K562 (cell line): ENCODE results near the gene MATK. TPM values are rescaled to one million over a fixed set of nuclear protein-coding genes. Genes with fewer than 3 reads are reported as not detected.

Experiments
- ATAC-seq: fragments of 200-7000 bp; cut with Tn5 transposase; 3 replicates; pipeline ENCODE4 v1.9.1; 2020; ENCODE audit warnings: moderate library complexity
- BruUV-seq: library from RNA; stranded (reverse); fragments of 400-500 nt; replicated peaks from 2 replicates; lab custom pipeline; 2021; lab: Mats Ljungman, UMichigan
- CTCF ChIA-PET: fragments of 300-600 bp; formaldehyde crosslinking; extraction: SDS; loops from one replicate; lab custom pipeline; 2021; ENCODE audit warnings: low intra/inter-chr PET ratio; lab: Yijun Ruan, JAX
- POLR2A ChIA-PET: fragments of 300-600, 350-650 bp; sonication (Branson Sonifier 250); formaldehyde crosslinking; extraction: SDS; loops from one replicate; lab custom pipeline; 2021; ENCODE audit warnings: antibody characterized with exemption, inconsistent platforms; lab: Yijun Ruan, JAX
- DNase-seq, 4 experiments: peaks; one replicate each; pipeline versions ENCODE4 v3.0.0 to v3.0.0-alpha.2; 2011 to 2018; ENCODE audit warnings: low spot score in 3 of 4, mixed read lengths in 3 of 4; ENCODE audit errors: extremely low read depth in 1 of 4
- FAIRE-seq: peaks from 2 replicates; lab custom pipeline; 2011; peaks lifted over from hg19 to GRCh38; lab: Jason Lieb, UNC
- H2AFZ ChIP-seq: 2 replicates; pipeline ENCODE4 v1.6.0; 2011; ENCODE audit warnings: low read depth, low read length, control low read depth, inconsistent platforms
- H3K27ac ChIP-seq: fragments of 200-600 bp; 3 replicates; pipeline ENCODE4 v1.8.0; 2011; ENCODE audit warnings: low read depth, mild to moderate bottlenecking, control low read depth, inconsistent platforms, low read length, moderate library complexity, mixed read lengths; ENCODE audit errors: extremely low read depth
- H3K27me3 ChIP-seq, 2 experiments: fragments of 300-600 bp in 1 of 2; 2 replicates in 1 of 2; 3 replicates in 1 of 2; pipeline versions ENCODE4 v1.6.0 to v1.8.0; 2011; ENCODE audit warnings: inconsistent platforms in 2 of 2, low read length in 2 of 2, mild to moderate bottlenecking in 1 of 2, mixed read lengths in 1 of 2, moderate library complexity in 1 of 2; ENCODE audit not compliant: control insufficient read depth in 2 of 2, insufficient read depth in 2 of 2
- H3K36me3 ChIP-seq: fragments of 300-600 bp; 3 replicates; pipeline ENCODE4 v1.8.0; 2011; ENCODE audit warnings: mild to moderate bottlenecking, low read length, inconsistent platforms; ENCODE audit not compliant: control insufficient read depth, insufficient read depth
- H3K4me1 ChIP-seq, 2 experiments: fragments of 200-600 bp in 1 of 2; replicated peaks in 1 of 2; 2 replicates in 1 of 2; 3 replicates in 1 of 2; pipeline versions ENCODE4 v1.5.1 to v1.8.0; 2011; ENCODE audit warnings: inconsistent platforms in 2 of 2, low read length in 2 of 2, mild to moderate bottlenecking in 1 of 2, mixed read lengths in 1 of 2, moderate library complexity in 1 of 2; ENCODE audit not compliant: control insufficient read depth in 2 of 2, insufficient read depth in 2 of 2
- H3K4me2 ChIP-seq: 2 replicates; pipeline ENCODE4 v1.6.1; 2011; ENCODE audit warnings: low read length, control low read depth, inconsistent platforms, mixed read lengths; ENCODE audit not compliant: insufficient read depth
- H3K4me3 ChIP-seq: fragments of 200-600 bp; sonication (generic), shearing (Covaris generic); 2 replicates; pipeline ENCODE4 v1.5.1; 2016; ENCODE audit warnings: control low read depth, inconsistent platforms
- H3K79me2 ChIP-seq: fragments of 200-600 bp; 3 replicates; pipeline ENCODE4 v1.8.0; 2011; ENCODE audit warnings: low read length, inconsistent platforms; ENCODE audit not compliant: control insufficient read depth, insufficient read depth
- H3K9ac ChIP-seq, 2 experiments: 2 replicates each; pipeline versions ENCODE4 v1.6.0 to v1.6.1; 2011; ENCODE audit warnings: low read depth in 2 of 2, low read length in 2 of 2, control low read depth in 1 of 2, inconsistent platforms in 1 of 2, mild to moderate bottlenecking in 1 of 2, mixed read lengths in 1 of 2; ENCODE audit not compliant: insufficient read depth in 1 of 2
- H3K9me1 ChIP-seq: one replicate; pipeline ENCODE4 v1.6.0; 2011; ENCODE audit warnings: inconsistent platforms, mild to moderate bottlenecking, low read length, moderate library complexity; ENCODE audit not compliant: control insufficient read depth, insufficient read depth
- H3K9me3 ChIP-seq: replicated peaks from 2 replicates; pipeline ENCODE4 v1.5.1; 2011; ENCODE audit warnings: low read depth, low read length, inconsistent platforms; ENCODE audit not compliant: control insufficient read depth, insufficient read depth
- H4K20me1 ChIP-seq: replicated peaks from 2 replicates; pipeline ENCODE4 v1.6.1; 2011; ENCODE audit warnings: low read length, inconsistent platforms, mixed read lengths; ENCODE audit not compliant: control insufficient read depth, insufficient read depth
- BRD4 ChIP-seq: fragments of 200-600 bp; sonication (generic); IDR thresholded peaks from 2 replicates; pipeline ENCODE4 v1.6.1; 2017; ENCODE audit warnings: inconsistent platforms
- FOXA1 ChIP-seq: fragments of 450-650 bp; IDR thresholded peaks from 2 replicates; pipeline ENCODE4 v1.6.1; 2016; ENCODE audit warnings: mild to moderate bottlenecking, borderline replicate concordance
- HMBOX1 ChIP-seq: sonication (generic); IDR thresholded peaks from 2 replicates; pipeline ENCODE4 v1.6.1; 2016
- IFI16 ChIP-seq: fragments of 250-450 bp; sonication (Bioruptor Pico); IDR thresholded peaks from 2 replicates; pipeline ENCODE4 v2.1.2; 2022; ENCODE audit warnings: mild to moderate bottlenecking, inconsistent platforms
- KDM4B ChIP-seq, 2 experiments: fragments of 450-650 bp in 1 of 2; sonication (generic) in 1 of 2; IDR thresholded peaks; 2 replicates each; pipeline ENCODE4 v1.6.1; 2016 to 2017; ENCODE audit warnings: borderline replicate concordance in 2 of 2, antibody characterized with exemption in 1 of 2, low read depth in 1 of 2, mild to moderate bottlenecking in 1 of 2
- NFE2L1 ChIP-seq: fragments of 450-650 bp; IDR thresholded peaks from 2 replicates; pipeline ENCODE4 v1.6.1; 2016; ENCODE audit warnings: missing genetic modification characterization, low read depth, mild to moderate bottlenecking, missing compliant biosample characterization, moderate library complexity, borderline replicate concordance
- TFE3 ChIP-seq: fragments of 450-650 bp; formaldehyde crosslinking; IDR thresholded peaks from 2 replicates; pipeline ENCODE4 v1.4.0; 2020; ENCODE audit warnings: mild to moderate bottlenecking, mixed read lengths
- WGBS: fragments of 100-300 bp; shearing (Covaris generic); methylation state at CpG from one replicate; pipeline ENCODE4 v1.1.6; 2016; ENCODE audit warnings: low coverage, mixed read lengths; ENCODE audit not compliant: insufficient coverage; ENCODE audit errors: missing lambda C conversion rate; 5-methylcytosine and 5-hydroxymethylcytosine counted together
- in situ Hi-C: fragments of 300-500 bp; cut with MboI; formaldehyde crosslinking; loops from 4 replicates; pipeline ENCODE4 v1.15.0; 2018; ENCODE audit warnings: inconsistent platforms, mixed read lengths
- intact Hi-C: fragments of 100-400 bp; cut with micrococcal nuclease; formaldehyde crosslinking; loops from 2 replicates; pipeline ENCODE4 v1.14.2; 2022
- polyA plus RNA-seq, 8 experiments: library from polyadenylated mRNA; depleted of rRNA in 4 of 8; stranded (reverse) in 5 of 8; unstranded in 3 of 8; fragments of >200 nt; fragmentation: Nextera tagmentation in 2 of 8; fragmentation: Illumina TruSeq in 1 of 8; extraction: Ambion mirVana in 2 of 8; extraction: Trizol in 1 of 8; gene quantifications; 2 replicates each; pipeline versions ENCODE4 v1.2.1 to v1.2.3, GENCODE V29; 2011 to 2014; ENCODE audit warnings: inconsistent platforms in 1 of 8, missing spikeins in 1 of 8
- total RNA-seq, 7 experiments: library from RNA; depleted of rRNA in 6 of 7; stranded (reverse); fragments of >200 nt in 6 of 7; fragmentation: Illumina TruSeq in 2 of 7; extraction: Trizol in 2 of 7; gene quantifications; 2 replicates each; pipeline versions ENCODE4 v1.2.1 to v1.2.3, GENCODE V29; 2011 to 2021; ENCODE audit warnings: low replicate concordance in 1 of 7

The MATK gene
- total and polyA plus RNA-seq, 9 of the 15 experiments (the other 6 are each of a cell fraction or from before 2014, with no cell fraction given) = 0.08 to 41.5 (median 21.4) TPM

GRCh38 chr19:3805859-3806258, 19.7 kb upstream of the MATK start:
- Histone ChIP-seq H3K4me2 (no peak overlapping the region), H3K79me2 (no peaks in the 10 kb centered on the region), H3K9me3 (peaks cover 7% of the 10 kb centered on the region), H3K27me3 (peaks cover 15 to 21% of the 10 kb centered on the region in 2 experiments; a peak in 4 of 5 replicates), H3K27ac (no peak overlapping the region), H3K4me3 (no peak overlapping the region), H3K36me3 (no peaks in the 10 kb centered on the region), H3K9me1 (no peaks in the 10 kb centered on the region), H2AFZ (no peak overlapping the region), H3K9ac (no peak overlapping the region), H3K4me1 (peaks cover 0 to 57% of the 10 kb centered on the region in 2 experiments; a peak in 3 of 5 replicates), H4K20me1 (no peaks in the 10 kb centered on the region)
- no TSS peak for BruUV-seq
- intact Hi-C loops (no loop called here), in situ Hi-C loops (no loop called here)
- ChIA-PET POLR2A (no interaction called here), CTCF (no interaction called here)
- FAIRE-seq = no peak
- 43% methylated on average over 12 of the region's 29 CpGs for WGBS
- no peak for ATAC-seq
- no peak for TF ChIP-seq HMBOX1
- TF ChIP-seq KDM4B (IDR thresholded peaks at IDR 0.05; ENCODE audit: borderline replicate concordance in 2 of 2, low read depth in 1 of 2) = no peak
- no peak for TF ChIP-seq IFI16 (CRISPR knock-in tag)
- TF ChIP-seq TFE3 (CRISPR knock-in tag) = no peak
- no peak for TF ChIP-seq NFE2L1 (tag)
- no peak for TF ChIP-seq BRD4
- TF ChIP-seq FOXA1 = no peak
- DNase-seq = no peak
